Mammary epithelial cell (primary cell): ENCODE data around the gene STX16.

Experiments
- CTCF ChIP-seq, 2 donors: IDR thresholded peaks in 1 of 2; conservative IDR thresholded peaks in 1 of 2; 2 replicates each; pipeline ENCODE4 v1.5.1; 2011 to 2012; ENCODE audit warnings: inconsistent platforms in 2 of 2, low read length in 2 of 2, mild to moderate bottlenecking in 2 of 2, control low read depth in 1 of 2, low read depth in 1 of 2; ENCODE audit not compliant: insufficient read depth in 1 of 2; ENCODE audit errors: extremely low read depth in 1 of 2
- EZH2 ChIP-seq: IDR thresholded peaks from 2 replicates; pipeline ENCODE4 v1.6.1; 2012; ENCODE audit warnings: low read length, inconsistent platforms, borderline replicate concordance

GRCh38 chr20:58678806-58679205 lies 27.7 kb downstream of the STX16 start:
- no peak for TF ChIP-seq CTCF (conservative IDR thresholded peaks at IDR 0.05 in 1 of 2, IDR thresholded peaks at IDR 0.05 in 1 of 2; ENCODE audit: extremely low read depth in 1 of 2, insufficient read depth in 1 of 2, low read depth in 1 of 2, low read length in 2 of 2)
- TF ChIP-seq EZH2 = no peak
